ENCODE measurements around the gene GNA14.

Gene GNA14

DNA sequence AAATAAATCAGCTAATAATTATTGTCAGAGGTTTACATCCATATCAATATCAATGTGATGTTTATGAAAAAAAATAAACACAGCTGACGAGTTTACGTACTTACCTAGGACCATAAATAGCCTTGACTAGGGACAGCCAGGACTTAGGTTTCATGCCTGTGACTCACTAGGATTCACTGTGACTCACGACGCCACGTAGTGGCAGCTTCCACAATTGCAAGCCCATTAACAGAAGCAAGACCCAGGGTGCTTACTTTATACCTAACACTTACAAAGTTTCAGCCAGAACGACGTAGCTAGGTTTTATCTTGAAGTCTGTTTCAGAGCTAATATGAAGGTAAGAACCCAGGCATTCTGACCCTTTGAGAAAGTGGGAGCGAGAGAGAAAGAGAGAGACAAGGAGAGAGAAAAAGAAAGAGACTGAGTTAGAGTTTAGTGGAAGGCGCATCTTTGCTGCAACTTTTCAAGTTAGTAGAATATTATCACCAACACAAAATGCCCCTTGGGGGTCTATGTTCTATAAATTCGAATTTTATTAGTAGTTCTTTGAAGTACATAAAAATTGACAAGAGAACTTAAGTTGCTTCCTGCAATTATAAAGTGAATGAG lies 191.2 kb downstream of the GNA14 start:
- POLR2A ChIA-PET: interaction anchor here (1.4 kb wide), 1 partner anchor 23 kb away, joined by 3 read pairs; no protein-coding TSS in a partner anchor
- CTCF ChIA-PET: interaction anchor here (0.6 to 6.1 kb wide), 78 partner anchors 10 to 913 kb away, joined by 3 to 97 read pairs (median 4); no protein-coding TSS in a partner anchor
- Histone ChIP-seq H3K4me3 (ENCODE audit: low read depth, low read length) (no peak overlapping the region), H3K9me3 (ENCODE audit: control insufficient read depth, insufficient read depth, low read depth, low read length) (no peaks in the 10 kb centered on the region), H3K36me3 (ENCODE audit: control insufficient read depth in 2 of 2, insufficient read depth in 1 of 2, low read length in 2 of 2) (no peaks in the 10 kb centered on the region), H3K27ac (ENCODE audit: extremely low read depth, low read depth, low read length) (no peak overlapping the region), H3K4me1 (ENCODE audit: control insufficient read depth, insufficient read depth, low read length) (no peaks in the 10 kb centered on the region)
- peak; percentile 76 for TF ChIP-seq ZNF660 (tag by site-specific recombination; IDR thresholded peaks at IDR 0.05)
- TF ChIP-seq, protein P1, sequence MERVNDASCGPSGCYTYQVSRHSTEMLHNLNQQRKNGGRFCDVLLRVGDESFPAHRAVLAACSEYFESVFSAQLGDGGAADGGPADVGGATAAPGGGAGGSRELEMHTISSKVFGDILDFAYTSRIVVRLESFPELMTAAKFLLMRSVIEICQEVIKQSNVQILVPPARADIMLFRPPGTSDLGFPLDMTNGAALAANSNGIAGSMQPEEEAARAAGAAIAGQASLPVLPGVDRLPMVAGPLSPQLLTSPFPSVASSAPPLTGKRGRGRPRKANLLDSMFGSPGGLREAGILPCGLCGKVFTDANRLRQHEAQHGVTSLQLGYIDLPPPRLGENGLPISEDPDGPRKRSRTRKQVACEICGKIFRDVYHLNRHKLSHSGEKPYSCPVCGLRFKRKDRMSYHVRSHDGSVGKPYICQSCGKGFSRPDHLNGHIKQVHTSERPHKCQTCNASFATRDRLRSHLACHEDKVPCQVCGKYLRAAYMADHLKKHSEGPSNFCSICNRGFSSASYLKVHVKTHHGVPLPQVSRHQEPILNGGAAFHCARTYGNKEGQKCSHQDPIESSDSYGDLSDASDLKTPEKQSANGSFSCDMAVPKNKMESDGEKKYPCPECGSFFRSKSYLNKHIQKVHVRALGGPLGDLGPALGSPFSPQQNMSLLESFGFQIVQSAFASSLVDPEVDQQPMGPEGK (tag by site-specific recombination; IDR thresholded peaks at IDR 0.05): no peak
- TF ChIP-seq, protein P2, sequence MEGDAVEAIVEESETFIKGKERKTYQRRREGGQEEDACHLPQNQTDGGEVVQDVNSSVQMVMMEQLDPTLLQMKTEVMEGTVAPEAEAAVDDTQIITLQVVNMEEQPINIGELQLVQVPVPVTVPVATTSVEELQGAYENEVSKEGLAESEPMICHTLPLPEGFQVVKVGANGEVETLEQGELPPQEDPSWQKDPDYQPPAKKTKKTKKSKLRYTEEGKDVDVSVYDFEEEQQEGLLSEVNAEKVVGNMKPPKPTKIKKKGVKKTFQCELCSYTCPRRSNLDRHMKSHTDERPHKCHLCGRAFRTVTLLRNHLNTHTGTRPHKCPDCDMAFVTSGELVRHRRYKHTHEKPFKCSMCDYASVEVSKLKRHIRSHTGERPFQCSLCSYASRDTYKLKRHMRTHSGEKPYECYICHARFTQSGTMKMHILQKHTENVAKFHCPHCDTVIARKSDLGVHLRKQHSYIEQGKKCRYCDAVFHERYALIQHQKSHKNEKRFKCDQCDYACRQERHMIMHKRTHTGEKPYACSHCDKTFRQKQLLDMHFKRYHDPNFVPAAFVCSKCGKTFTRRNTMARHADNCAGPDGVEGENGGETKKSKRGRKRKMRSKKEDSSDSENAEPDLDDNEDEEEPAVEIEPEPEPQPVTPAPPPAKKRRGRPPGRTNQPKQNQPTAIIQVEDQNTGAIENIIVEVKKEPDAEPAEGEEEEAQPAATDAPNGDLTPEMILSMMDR (tag by site-specific recombination; IDR thresholded peaks at IDR 0.05): peak; percentile 34; the same call in 1 of the 2 replicates
- TF ChIP-seq, protein P3, sequence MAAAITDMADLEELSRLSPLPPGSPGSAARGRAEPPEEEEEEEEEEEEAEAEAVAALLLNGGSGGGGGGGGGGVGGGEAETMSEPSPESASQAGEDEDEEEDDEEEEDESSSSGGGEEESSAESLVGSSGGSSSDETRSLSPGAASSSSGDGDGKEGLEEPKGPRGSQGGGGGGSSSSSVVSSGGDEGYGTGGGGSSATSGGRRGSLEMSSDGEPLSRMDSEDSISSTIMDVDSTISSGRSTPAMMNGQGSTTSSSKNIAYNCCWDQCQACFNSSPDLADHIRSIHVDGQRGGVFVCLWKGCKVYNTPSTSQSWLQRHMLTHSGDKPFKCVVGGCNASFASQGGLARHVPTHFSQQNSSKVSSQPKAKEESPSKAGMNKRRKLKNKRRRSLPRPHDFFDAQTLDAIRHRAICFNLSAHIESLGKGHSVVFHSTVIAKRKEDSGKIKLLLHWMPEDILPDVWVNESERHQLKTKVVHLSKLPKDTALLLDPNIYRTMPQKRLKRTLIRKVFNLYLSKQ (tag by site-specific recombination; IDR thresholded peaks at IDR 0.05; ENCODE audit: borderline replicate concordance): no peak
- TF ChIP-seq ZNF549 (tag by site-specific recombination; IDR thresholded peaks at IDR 0.05): no peak
- TF ChIP-seq ZNF2 (tag by site-specific recombination; IDR thresholded peaks at IDR 0.05): no peak
- no peak for TF ChIP-seq MYNN (tag by site-specific recombination; IDR thresholded peaks at IDR 0.05; ENCODE audit: borderline replicate concordance)
- TF ChIP-seq ZFP69B (tag by site-specific recombination; IDR thresholded peaks at IDR 0.05): no peak
- no peak for TF ChIP-seq ZNF768 (tag by site-specific recombination; IDR thresholded peaks at IDR 0.05)
- TF ChIP-seq ZNF654 (tag by site-specific recombination; IDR thresholded peaks at IDR 0.05; ENCODE audit: low read depth): peak; percentile 33

DNA sequence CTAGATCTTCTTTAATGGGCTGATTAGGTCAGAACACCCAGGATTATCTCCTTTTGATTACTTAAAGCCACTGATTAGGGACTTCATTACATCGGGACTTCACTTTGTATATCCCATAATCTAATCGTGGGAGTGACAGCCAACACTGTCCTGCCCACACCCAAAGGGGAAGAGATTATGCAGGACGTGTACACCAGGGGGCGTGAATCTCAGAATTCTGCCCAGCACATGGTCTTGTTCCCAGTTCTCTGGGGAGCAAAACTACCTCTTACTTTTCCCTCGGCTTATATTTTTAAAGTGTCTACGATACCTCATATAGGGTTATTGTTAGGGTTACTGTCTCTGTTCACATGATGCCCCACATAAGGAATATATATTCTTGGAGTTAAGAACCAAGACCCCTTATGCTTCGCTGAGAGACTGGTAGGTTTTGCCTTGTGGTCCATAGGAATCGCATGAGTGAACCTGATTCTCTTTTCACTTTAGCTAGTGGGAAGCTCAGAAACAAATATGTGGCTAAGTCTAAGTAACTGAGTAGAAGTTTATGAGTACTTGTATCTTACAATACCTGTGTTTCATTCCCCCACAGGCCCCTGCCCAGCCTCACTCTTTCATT lies 192.7 kb downstream of the GNA14 start:
- ChIA-PET CTCF (interaction anchor here (0.6 to 6.1 kb wide), 20 partner anchors 8 to 1017 kb away, joined by 3 to 97 read pairs (median 6); no protein-coding TSS in a partner anchor), POLR2A (no interaction called here)
- Histone ChIP-seq H3K4me1 (ENCODE audit: control insufficient read depth, insufficient read depth, low read length) (no peaks in the 10 kb centered on the region), H3K27ac (ENCODE audit: extremely low read depth, low read depth, low read length) (no peak overlapping the region), H3K36me3 (ENCODE audit: control insufficient read depth in 2 of 2, insufficient read depth in 1 of 2, low read length in 2 of 2) (no peaks in the 10 kb centered on the region), H3K4me3 (ENCODE audit: low read depth, low read length) (no peak overlapping the region), H3K9me3 (ENCODE audit: control insufficient read depth, insufficient read depth, low read depth, low read length) (no peaks in the 10 kb centered on the region)
- TF ChIP-seq ZNF140 (tag by site-specific recombination; IDR thresholded peaks at IDR 0.05) (no peak), ZNF623 (tag by site-specific recombination; IDR thresholded peaks at IDR 0.05) (no peak), ZNF529 (tag by site-specific recombination; IDR thresholded peaks at IDR 0.05; ENCODE audit: insufficient replicate concordance) (no peak), ZNF10 (tag by site-specific recombination; IDR thresholded peaks at IDR 0.05) (no peak), ZNF585B (tag by site-specific recombination; IDR thresholded peaks at IDR 0.05) (no peak), ZNF830 (tag by site-specific recombination; IDR thresholded peaks at IDR 0.05; ENCODE audit: low read depth) (no peak), ZNF335 (tag by site-specific recombination; conservative IDR thresholded peaks at IDR 0.05) (no peak), ZNF558 (tag by site-specific recombination; IDR thresholded peaks at IDR 0.05) (no peak)
- TF ChIP-seq, protein P4, sequence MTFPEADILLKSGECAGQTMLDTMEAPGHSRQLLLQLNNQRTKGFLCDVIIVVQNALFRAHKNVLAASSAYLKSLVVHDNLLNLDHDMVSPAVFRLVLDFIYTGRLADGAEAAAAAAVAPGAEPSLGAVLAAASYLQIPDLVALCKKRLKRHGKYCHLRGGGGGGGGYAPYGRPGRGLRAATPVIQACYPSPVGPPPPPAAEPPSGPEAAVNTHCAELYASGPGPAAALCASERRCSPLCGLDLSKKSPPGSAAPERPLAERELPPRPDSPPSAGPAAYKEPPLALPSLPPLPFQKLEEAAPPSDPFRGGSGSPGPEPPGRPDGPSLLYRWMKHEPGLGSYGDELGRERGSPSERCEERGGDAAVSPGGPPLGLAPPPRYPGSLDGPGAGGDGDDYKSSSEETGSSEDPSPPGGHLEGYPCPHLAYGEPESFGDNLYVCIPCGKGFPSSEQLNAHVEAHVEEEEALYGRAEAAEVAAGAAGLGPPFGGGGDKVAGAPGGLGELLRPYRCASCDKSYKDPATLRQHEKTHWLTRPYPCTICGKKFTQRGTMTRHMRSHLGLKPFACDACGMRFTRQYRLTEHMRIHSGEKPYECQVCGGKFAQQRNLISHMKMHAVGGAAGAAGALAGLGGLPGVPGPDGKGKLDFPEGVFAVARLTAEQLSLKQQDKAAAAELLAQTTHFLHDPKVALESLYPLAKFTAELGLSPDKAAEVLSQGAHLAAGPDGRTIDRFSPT (tag by site-specific recombination; IDR thresholded peaks at IDR 0.05): no peak
- TF ChIP-seq, protein P5, sequence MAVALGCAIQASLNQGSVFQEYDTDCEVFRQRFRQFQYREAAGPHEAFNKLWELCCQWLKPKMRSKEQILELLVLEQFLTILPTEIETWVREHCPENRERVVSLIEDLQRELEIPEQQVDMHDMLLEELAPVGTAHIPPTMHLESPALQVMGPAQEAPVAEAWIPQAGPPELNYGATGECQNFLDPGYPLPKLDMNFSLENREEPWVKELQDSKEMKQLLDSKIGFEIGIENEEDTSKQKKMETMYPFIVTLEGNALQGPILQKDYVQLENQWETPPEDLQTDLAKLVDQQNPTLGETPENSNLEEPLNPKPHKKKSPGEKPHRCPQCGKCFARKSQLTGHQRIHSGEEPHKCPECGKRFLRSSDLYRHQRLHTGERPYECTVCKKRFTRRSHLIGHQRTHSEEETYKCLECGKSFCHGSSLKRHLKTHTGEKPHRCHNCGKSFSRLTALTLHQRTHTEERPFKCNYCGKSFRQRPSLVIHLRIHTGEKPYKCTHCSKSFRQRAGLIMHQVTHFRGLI (tag by site-specific recombination; IDR thresholded peaks at IDR 0.05): no peak
